Mononuclear cell (primary cell): ENCODE data around the gene TIGD1. TPM values are rescaled to one million over a fixed set of nuclear protein-coding genes. Genes with fewer than 3 reads are reported as not detected.
"Not testable (repeated sequence)": the region's sequence is repeated elsewhere in the genome, so short reads cannot be mapped to it uniquely, and the experiment has no call there.

ENCODE experiments used
- H3K27me3 ChIP-seq: 2 replicates; pipeline ENCODE4 v1.6.0; 2011; ENCODE audit warnings: low read length, control low read depth; ENCODE audit not compliant: insufficient read depth
- H3K4me1 ChIP-seq: 2 replicates; pipeline ENCODE4 v1.5.1; 2011; ENCODE audit warnings: mild to moderate bottlenecking, low read length, control low read depth; ENCODE audit not compliant: insufficient read depth
- H3K4me3 ChIP-seq: 2 replicates; pipeline ENCODE4 v1.5.1; 2011; ENCODE audit warnings: mild to moderate bottlenecking, low read length, moderate library complexity
- H3K9me3 ChIP-seq: 2 replicates; pipeline ENCODE4 v1.5.1; 2011; ENCODE audit warnings: low read depth, mild to moderate bottlenecking, control low read depth, low read length
- total RNA-seq: library from RNA; depleted of rRNA; stranded (reverse); fragments of >200 nt; gene quantifications from one replicate; pipeline ENCODE4 v1.2.3, GENCODE V29; 2012

Gene TIGD1
- total RNA-seq, 1 donor = 23.7 TPM

DNA sequence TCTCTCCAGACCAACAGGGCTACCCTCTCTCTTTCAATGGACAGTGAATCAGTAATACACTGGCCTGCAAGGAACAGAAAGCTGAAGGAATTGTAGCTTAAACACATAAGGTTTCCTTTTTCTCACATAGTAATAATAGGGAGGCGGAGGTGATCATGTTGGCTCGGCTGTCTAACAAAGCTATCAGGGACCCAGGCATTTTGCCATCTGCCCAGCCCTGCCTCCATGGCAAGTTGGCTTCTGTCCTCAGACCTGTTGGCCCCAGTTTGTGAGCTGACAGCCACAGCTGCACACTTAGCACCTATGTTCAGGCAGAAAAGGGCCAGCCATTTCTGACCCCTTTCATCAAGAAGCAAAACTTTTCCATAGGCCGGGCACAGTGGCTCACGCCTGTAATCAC is 12.9 kb downstream of the TIGD1 start:
- Histone ChIP-seq H3K9me3 (no peaks in the 10 kb centered on the region), H3K4me1 (peaks cover 15% of the 10 kb centered on the region), H3K27me3 (no peaks in the 10 kb centered on the region), H3K4me3 (no peak overlapping the region)

DNA sequence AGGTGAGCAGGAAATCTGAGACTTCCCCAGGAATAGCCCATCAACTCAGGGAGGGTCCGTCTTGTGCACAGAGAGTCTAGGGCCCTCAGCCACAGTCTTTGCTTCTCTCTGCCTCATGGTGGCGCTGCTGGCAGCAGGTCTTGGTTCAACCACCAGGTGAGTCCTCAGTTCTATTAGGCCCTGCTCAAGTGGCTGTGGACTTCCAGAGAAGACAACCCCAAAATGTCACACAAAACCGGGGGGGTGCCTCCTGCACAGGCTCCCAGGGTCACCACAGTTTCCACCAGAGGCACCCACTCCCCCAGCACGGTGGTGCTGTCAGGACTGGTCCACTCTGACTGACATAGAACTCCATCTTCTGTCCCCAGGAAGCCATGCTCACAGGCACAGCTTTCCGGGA is 13.3 kb downstream of the TIGD1 start:
- H3K4me3 ChIP-seq = no peak overlapping the region
- H3K4me1 ChIP-seq = peaks cover 15% of the 10 kb centered on the region
- no peaks in the 10 kb centered on the region for H3K27me3 ChIP-seq
- no peaks in the 10 kb centered on the region for H3K9me3 ChIP-seq

DNA sequence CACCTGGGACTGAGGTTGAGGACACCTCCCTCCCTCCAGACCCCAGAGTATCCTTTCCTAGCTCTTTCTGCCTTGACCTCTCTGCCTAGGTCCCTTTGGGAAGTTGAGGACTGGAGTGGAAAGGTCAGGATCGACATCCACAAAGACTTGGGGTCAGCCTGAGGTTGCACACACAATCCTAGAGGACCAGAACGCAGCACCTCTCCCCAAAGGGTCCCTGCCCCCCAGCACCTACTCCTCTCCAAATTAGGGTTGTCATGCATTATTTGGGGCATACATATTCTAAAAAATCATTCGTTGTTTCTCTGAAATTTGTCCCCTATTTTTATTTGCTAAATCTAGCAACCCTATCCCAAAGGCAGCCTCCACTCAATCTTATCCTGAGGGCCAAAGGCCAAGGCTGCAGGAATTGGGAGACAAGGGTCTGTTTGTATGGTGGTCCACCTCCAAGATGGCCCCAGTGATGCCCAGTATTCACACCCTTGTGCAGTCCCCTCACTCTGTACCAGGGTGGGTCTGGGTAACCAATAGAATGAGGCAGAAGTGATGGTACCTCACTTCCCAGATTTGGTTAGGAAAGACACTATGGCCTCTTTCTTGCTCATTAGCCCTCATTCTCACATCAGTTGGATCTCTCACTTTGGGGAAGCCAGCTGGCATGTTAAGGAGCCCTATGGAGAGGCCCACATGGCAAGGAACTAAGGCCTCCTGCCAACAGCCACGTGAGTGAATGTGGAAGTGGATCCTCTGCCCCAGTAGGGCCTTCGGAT is 14.4 kb downstream of the TIGD1 start:
- H3K27me3 ChIP-seq = no peaks in the 10 kb centered on the region
- H3K9me3 ChIP-seq = no peaks in the 10 kb centered on the region

GRCh38 chr2:232534940-232535651 is 15.3 kb downstream of the TIGD1 start:
- Histone ChIP-seq H3K4me3 (no peak overlapping the region), H3K9me3 (no peaks in the 10 kb centered on the region), H3K4me1 (peaks cover 15% of the 10 kb centered on the region), H3K27me3 (no peaks in the 10 kb centered on the region)

More for the DNA sequence above, 14.4 kb downstream of the TIGD1 start:
- Histone ChIP-seq H3K4me3 (no peak overlapping the region), H3K4me1 (peaks cover 15% of the 10 kb centered on the region)

- no peaks in the 10 kb centered on the region for H3K9me3 ChIP-seq
- no peaks in the 10 kb centered on the region for H3K27me3 ChIP-seq
- no peak overlapping the region for H3K4me3 ChIP-seq
- H3K4me1 ChIP-seq = peaks cover 10% of the 10 kb centered on the region
Measured at GRCh38 chr2:232533944-232534710, 16.2 kb downstream of the TIGD1 start.

DNA sequence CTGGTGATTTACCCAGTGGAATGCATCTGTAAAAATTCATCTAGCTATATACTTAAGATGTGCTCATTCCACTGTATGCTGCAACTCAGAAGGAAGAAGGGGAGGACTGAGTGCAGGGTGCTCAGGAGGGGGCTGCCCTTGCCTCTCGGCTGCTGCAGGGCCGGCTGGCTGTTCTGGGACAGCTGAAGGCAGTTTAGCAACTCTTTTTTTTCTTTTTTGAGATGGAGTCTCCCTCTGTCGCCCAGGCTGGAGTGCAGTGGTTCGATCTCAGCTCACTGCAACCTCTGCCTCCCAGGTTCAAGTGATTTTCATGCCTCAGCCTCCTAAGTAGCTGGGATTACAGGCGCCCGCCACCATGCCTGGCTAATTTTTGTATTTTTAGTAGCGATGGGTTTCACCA is 17.5 kb downstream of the TIGD1 start:
- not testable (repeated sequence) for H3K4me1 ChIP-seq, H3K9me3 ChIP-seq, H3K4me3 ChIP-seq, H3K27me3 ChIP-seq

- no peaks in the 10 kb centered on the region for H3K9me3 ChIP-seq
- no peaks in the 10 kb centered on the region for H3K27me3 ChIP-seq
- H3K4me1 ChIP-seq = no peaks in the 10 kb centered on the region
- H3K4me3 ChIP-seq = no peak overlapping the region
Measured at GRCh38 chr2:232532419-232532818, 17.9 kb downstream of the TIGD1 start.

GRCh38 chr2:232530626-232531260 is 19.6 kb downstream of the TIGD1 start:
- no peaks in the 10 kb centered on the region for H3K27me3 ChIP-seq
- H3K9me3 ChIP-seq = no peaks in the 10 kb centered on the region
- no peak overlapping the region for H3K4me3 ChIP-seq
- H3K4me1 ChIP-seq = no peaks in the 10 kb centered on the region

GRCh38 chr2:232529806-232530547 is 20.4 kb downstream of the TIGD1 start:
- no peak overlapping the region for H3K4me3 ChIP-seq
- no peaks in the 10 kb centered on the region for H3K4me1 ChIP-seq
- H3K27me3 ChIP-seq = peaks cover 2% of the 10 kb centered on the region
- no peaks in the 10 kb centered on the region for H3K9me3 ChIP-seq

DNA sequence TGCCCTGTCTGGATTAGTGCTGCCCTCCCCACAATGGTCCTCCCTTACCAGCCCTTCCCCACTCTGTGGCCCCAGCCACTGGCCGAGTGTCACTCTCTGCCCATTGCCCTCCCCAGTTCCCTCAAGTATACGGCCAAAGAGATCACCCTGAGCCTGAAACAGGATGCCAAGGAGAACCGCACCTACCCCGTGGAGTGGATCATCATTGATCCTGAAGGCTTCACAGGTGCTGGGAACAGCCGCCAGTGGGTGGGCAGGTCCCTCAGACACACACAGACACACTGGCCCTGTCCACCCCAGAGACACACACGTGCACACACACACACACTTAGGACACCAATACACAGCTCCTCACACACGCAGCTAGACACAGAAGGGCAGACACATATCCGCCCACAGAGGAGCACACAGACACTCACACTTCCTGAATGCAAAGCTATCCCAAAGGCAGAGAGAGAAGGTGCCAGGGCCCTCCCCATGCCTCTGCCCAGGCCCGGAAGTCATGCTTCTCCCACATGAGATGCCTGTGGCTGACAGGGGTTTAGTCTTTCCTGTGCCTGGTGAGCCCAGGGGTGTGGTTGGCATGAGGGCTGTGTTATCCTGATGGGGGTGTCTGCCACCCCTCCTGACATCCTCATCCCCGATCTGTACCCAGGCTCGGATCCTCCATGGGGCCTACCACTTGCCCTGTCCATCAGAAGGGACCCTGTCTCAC is 21.5 kb downstream of the TIGD1 start:
- Histone ChIP-seq H3K9me3 (no peaks in the 10 kb centered on the region), H3K4me3 (no peak overlapping the region), H3K4me1 (peaks cover 4% of the 10 kb centered on the region), H3K27me3 (peaks cover 10% of the 10 kb centered on the region)

- H3K4me3 ChIP-seq = no peak overlapping the region
- no peaks in the 10 kb centered on the region for H3K9me3 ChIP-seq
- H3K27me3 ChIP-seq = peaks cover 16% of the 10 kb centered on the region
- H3K4me1 ChIP-seq = peaks cover 13% of the 10 kb centered on the region
Measured at GRCh38 chr2:232527905-232528470, 22.4 kb downstream of the TIGD1 start.

DNA sequence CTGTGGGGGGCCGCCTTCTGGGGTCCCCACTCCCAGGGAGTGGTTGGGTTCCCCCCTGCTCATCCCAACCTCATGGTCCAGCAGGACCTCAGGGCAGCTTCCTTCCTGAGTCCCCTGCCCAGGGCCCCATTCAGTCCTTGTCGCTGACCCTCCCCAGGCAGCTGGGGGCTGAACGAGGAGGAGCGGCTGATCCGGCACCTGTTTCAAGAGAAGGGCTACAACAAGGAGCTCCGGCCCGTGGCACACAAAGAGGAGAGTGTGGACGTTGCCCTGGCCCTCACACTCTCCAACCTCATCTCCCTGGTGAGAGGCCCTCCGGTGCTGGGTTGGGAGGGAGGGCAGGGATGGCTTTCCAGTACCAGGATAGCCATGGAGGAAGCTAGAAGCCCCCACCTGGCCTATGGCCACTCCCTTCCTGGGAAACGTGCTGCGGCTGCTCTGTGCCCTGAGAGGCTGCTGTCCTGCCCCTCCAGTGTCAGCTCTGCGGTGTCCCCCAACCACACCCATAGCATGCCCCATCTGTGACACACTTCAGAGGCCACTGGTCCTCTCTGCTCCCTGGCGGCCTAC is 23.9 kb downstream of the TIGD1 start:
- Histone ChIP-seq H3K9me3 (no peaks in the 10 kb centered on the region), H3K4me3 (no peak overlapping the region), H3K4me1 (peaks cover 24% of the 10 kb centered on the region), H3K27me3 (peaks cover 25% of the 10 kb centered on the region)

GRCh38 chr2:232525791-232526371 is 24.5 kb downstream of the TIGD1 start, which contains the start of gene CHRND:
Gene CHRND (plus strand): TSS chr2:232526160. CDS start chr2:232526216, 56 bp downstream.
- H3K4me3 ChIP-seq = no peak within 1 kb of the TSS
- H3K4me1 ChIP-seq = peaks cover 24% of the 10 kb centered on the region
- no peaks in the 10 kb centered on the region for H3K9me3 ChIP-seq
- H3K27me3 ChIP-seq = peaks cover 28% of the 10 kb centered on the region
